GM12801 (cell line): ENCODE data around the gene AHCYL2.

Source experiments
- TF ChIP-seq, protein P1 (sequence below): IDR thresholded peaks from one replicate; pipeline ENCODE4 v1.5.1; 2011; ENCODE audit warnings: control low read depth; ENCODE audit not compliant: insufficient read length; ENCODE audit errors: extremely low read depth

AHCYL2 gene

DNA sequence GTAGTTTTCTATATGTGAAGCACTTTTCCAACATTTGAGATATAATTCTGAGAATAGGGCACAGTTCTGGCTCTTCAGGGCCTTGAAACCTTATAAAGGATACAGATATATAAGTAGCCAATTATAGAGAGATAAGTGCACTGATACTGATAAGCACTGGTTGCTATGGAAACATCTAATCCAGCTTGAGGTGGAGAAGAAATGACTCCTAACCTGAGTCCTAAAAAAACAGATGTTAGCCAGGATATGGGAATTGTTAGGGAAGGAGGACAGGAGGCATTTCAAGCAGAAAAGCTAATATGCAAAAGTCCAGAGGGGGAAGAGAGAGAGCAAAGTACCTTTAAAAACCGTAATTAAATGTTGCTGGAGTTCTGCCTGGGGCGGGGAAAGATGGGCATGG, 240.2 kb downstream of the AHCYL2 start:
- TF ChIP-seq, protein P1, sequence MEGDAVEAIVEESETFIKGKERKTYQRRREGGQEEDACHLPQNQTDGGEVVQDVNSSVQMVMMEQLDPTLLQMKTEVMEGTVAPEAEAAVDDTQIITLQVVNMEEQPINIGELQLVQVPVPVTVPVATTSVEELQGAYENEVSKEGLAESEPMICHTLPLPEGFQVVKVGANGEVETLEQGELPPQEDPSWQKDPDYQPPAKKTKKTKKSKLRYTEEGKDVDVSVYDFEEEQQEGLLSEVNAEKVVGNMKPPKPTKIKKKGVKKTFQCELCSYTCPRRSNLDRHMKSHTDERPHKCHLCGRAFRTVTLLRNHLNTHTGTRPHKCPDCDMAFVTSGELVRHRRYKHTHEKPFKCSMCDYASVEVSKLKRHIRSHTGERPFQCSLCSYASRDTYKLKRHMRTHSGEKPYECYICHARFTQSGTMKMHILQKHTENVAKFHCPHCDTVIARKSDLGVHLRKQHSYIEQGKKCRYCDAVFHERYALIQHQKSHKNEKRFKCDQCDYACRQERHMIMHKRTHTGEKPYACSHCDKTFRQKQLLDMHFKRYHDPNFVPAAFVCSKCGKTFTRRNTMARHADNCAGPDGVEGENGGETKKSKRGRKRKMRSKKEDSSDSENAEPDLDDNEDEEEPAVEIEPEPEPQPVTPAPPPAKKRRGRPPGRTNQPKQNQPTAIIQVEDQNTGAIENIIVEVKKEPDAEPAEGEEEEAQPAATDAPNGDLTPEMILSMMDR = no peak

DNA sequence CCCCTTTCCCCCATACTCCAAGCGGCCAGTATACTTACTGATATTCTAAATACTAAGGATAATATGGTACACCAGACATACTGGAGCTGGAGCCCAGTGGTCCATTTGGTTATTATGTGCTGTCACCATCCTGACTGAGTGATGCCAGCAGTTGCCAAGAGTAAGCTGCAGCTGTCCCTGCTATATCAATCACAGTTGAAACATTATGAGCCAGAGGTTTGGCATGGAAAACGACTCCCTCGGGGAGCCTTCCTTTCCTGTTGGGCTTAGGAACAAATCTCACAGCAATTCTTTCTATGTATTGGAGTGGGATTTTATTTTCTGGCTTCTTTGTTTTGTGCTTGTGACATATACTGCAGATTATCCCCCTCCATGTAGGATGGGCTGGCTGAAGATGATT, 242.0 kb downstream of the AHCYL2 start:
- TF ChIP-seq, protein P1 = no peak

DNA sequence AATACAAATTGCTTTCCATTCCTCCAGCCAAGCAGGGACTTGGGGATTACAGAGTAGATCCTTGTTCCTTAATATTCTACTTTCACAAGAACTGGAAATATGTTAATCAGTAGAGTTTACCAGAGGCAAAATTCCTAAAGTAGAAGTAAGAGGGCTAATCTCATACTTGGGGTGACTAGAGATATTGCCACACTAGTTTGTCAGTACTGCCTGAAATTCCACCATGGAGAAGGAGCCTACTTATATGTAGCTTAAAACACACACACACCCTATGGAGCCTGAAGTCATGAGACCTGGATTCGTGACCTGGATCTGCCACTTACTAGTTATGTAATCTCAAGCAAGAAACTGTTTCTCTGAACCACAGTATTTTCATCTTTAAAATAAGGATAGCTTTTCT, 243.3 kb downstream of the AHCYL2 start:
- TF ChIP-seq, protein P1 = no peak

DNA sequence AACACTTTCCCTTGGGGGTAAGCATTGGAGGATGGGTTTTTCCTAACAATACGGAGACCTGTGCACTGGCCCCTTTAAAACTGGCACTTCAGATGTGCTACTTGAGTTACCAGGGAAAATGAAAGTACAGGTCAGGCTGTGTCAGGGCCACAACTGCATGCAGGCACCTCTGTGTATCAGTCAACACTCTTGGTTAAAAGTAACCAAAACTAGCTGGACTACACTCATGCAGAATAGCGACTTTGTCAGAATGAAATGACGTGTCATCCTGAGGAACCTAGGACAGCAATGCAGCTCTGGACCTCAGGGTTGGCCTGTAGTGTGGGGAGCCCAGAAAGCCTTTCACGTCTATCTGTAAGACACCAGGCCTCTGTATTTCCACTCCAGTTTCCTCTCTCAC, 243.7 kb downstream of the AHCYL2 start:
- TF ChIP-seq, protein P1 = no peak

DNA sequence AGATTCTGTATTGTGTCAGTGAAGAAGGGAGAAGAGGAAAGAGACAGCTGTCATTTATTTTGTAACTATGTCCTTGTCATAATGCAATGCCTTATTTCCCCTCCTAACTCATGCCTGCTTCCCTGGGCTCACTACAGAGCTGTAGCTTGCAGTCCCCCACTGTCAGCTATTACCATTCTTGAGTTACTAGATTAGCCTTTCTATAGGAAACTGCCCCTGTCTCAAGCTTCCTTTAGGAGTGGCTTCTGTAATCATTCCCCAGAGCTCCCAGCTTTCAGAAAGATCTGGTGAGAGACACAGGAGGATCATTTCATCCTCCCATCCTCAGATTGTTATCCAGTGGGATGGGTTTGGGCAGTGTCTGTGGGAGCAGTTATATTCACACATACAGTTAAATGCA, 245.1 kb downstream of the AHCYL2 start:
- TF ChIP-seq, protein P1 = no peak

DNA sequence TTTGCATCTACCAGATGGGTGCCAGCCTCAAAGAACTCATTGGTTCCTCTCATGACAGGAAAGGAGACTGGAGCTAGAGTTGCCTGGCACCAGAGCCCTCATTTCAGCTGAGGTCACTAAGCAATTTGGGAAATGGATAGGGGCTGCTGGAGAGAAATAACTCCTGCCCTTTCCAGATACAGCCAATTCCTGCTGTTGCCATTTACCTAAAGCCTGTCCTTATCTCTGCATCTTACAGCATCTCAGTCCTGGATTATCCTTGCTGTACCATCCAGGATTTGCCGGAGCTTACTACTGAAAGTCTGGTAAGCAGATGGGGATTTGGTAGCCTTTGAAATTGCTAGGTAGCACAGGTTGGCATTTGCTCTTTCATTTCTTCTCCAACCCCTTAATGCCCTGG, 245.6 kb downstream of the AHCYL2 start:
- TF ChIP-seq, protein P1 = no peak

DNA sequence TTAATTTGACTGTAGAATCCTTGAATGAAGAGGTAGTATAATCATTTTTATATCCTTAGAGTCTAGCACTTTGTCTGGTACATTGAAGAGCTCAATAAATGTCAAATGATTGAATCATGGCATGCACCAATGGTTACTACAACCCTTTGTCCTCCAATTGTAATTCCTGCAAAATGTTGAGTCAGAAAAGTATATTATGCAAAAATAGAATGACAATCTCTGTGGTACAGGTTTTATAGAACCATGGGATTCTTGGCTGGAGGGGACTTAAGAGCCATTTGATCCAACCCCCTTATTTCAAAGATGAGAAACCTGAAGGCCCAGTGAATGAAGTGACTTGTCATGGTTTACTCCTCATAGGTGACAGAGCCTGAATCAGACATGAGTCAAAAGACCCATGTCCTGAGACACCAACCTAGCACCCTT, 246.6 kb downstream of the AHCYL2 start:
- TF ChIP-seq, protein P1 = no peak
